Measurements from ENCODE around the gene GSDME.
A peak's percentile ranks its signal among the peaks of the same experiment; 100 is the strongest.
"Not testable (repeated sequence)": the region's sequence is repeated elsewhere in the genome, so short reads cannot be mapped to it uniquely, and the experiment has no call there.

The GSDME gene

DNA sequence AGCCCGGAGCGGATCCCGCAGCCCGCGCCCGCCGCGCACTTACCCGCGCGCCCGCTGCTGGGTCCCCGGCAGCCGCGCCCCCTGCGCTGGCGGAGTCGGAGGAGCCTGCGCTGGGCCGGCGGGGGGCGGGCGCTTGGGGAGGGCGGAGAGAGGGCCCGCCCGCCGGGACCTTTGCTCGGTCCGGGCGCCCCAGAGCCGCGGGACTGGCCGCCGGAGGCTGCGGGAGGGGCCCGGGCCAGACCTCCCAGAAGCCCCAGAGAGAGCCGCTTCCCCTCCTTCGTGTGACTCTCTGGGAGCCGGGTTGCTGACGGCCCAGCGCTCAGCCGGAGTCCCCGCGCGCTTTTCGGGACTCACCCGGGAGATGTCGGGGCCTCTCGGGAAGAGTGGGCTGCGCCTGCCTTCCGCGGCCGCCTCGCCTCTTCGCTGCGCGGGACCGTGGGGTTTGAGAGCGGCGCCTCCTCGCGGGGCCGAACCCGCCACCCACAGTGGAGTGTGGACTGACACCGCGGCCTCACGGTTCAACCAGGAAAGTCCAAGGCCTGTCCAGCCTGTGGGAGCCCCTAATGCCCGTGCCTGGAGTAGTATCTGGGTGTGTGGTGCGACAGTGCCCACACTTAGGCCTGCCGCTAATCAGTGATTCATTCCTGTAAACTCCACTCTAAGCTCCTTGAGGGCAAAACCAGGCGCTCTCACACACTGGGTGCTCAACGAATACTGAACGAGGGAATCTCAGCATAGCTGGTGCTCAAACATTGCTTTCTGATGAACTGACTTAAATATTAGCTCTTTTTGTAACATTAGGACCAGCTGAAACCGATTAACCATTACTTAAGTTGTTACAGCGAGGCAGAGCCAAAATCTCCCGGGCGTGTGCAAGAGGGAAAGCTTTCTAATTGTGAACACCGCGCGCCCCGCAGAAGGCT lies at the start of gene GSDME:
Gene GSDME (minus strand): TSS at position 112 of the 923 bp plus-strand sequence. CDS start 7,690 bp downstream, outside the sequence.
- peak within 1 kb of the TSS; percentile 90 to 98 for H3K4me3 Mint-ChIP-seq
- no peaks in the 10 kb centered on the region for H3K36me3 Mint-ChIP-seq
- ATAC-seq (replicated peaks) (peak; percentile 74 to 79), DNase-seq (peak; percentile 35)
- peaks cover 23 to 53% of the 10 kb centered on the region in 2 donors for H3K27me3 Mint-ChIP-seq
- H3K4me1 Mint-ChIP-seq: peaks cover 20 to 26% of the 10 kb centered on the region in 2 donors
- H3K27ac Mint-ChIP-seq: peak within 1 kb of the TSS; percentile 38
- H3K9me3 Mint-ChIP-seq: no peaks in the 10 kb centered on the region

DNA sequence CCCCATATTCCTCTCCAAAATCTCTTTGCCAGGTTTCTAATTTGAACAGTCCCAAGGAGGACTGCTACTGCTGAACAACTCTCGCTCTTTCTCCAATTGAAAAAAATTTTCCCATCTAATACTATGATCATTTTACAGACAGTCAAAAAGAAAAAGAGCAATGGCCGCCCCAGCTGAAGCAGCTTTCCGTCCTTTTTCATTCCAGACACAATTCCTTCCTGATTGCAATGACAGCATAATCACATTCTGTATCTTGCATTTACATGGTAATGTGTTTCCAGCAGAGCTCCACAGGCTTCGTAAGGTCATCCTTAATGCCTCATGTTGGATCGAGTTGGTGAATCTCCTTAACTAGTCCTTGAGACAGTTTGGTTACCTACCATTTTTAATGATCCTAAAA lies 45.0 kb upstream of the GSDME start:
- no peak overlapping the region for H3K27ac Mint-ChIP-seq
- no peaks in the 10 kb centered on the region for H3K27me3 Mint-ChIP-seq
- no peak overlapping the region for H3K4me3 Mint-ChIP-seq
- no peaks in the 10 kb centered on the region for H3K4me1 Mint-ChIP-seq
- DNase-seq (no peak), ATAC-seq (replicated peaks) (no peak)
- no peaks in the 10 kb centered on the region for H3K9me3 Mint-ChIP-seq
- H3K36me3 Mint-ChIP-seq: peaks cover 38 to 70% of the 10 kb centered on the region in 2 donors

DNA sequence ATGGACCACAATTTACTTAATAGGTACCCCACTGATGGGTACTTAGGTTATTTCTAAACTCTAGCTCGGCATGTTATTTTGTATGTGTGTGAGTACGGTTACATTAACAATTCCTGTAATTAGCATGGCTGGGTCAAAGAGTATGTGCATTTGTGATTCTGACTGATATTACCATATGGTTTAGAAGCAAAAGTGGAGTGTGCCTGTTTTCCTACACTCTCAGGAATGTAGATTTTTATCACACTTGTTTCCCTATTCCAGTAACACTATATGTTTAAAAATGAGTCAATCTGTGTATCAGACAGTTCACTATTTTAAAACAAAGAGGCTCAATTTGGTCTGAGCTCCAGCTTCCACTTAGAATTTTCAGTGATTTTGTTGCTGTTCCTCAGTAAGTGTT lies 44.6 kb upstream of the GSDME start:
- H3K27me3 Mint-ChIP-seq: no peaks in the 10 kb centered on the region
- peaks cover 40 to 73% of the 10 kb centered on the region in 2 donors for H3K36me3 Mint-ChIP-seq
- H3K9me3 Mint-ChIP-seq: no peaks in the 10 kb centered on the region

GRCh38 chr7:24800667-24801066 lies 43.4 kb upstream of the GSDME start:
- H3K9me3 Mint-ChIP-seq: no peaks in the 10 kb centered on the region
- no peak overlapping the region for H3K4me3 Mint-ChIP-seq
- H3K36me3 Mint-ChIP-seq: peaks cover 51 to 72% of the 10 kb centered on the region in 2 donors
- no peak for ATAC-seq (replicated peaks)
- DNase-seq: no peak
- H3K27ac Mint-ChIP-seq: no peak overlapping the region
- no peaks in the 10 kb centered on the region for H3K4me1 Mint-ChIP-seq
- H3K27me3 Mint-ChIP-seq: no peaks in the 10 kb centered on the region

More for the DNA sequence above, 44.6 kb upstream of the GSDME start:
- DNase-seq (no peak), ATAC-seq (replicated peaks) (no peak)
- Mint-ChIP-seq H3K27ac (no peak overlapping the region), H3K4me1 (no peaks in the 10 kb centered on the region), H3K4me3 (no peak overlapping the region)

GRCh38 chr7:24800073-24800472 lies 42.8 kb upstream of the GSDME start:
- Mint-ChIP-seq H3K36me3 (peaks cover 53 to 78% of the 10 kb centered on the region in 2 donors), H3K9me3 (no peaks in the 10 kb centered on the region), H3K4me1 (peaks cover 0 to 2% of the 10 kb centered on the region in 2 donors), H3K27ac (no peak overlapping the region), H3K4me3 (no peak overlapping the region), H3K27me3 (no peaks in the 10 kb centered on the region)
- ATAC-seq (replicated peaks): no peak
- DNase-seq: no peak

DNA sequence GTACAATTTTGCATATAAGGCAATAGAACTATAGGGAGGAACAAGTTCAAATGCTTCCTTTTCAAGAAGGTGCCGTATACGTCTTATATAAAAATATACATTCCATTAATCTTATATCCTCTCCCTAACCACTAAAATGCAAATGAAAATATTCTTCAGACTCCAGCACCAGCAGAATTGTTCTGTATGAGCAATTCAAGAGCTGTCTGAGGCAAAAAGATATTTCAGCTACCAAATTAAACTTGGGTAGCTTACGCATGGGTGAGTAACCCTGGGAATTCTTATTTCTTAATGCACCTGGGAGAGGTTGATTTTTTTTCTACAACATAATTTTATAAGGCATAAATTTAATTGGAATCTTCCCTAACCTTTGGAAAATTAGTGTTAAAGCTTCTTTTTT lies 42.2 kb upstream of the GSDME start:
- H3K36me3 Mint-ChIP-seq: peaks cover 58 to 80% of the 10 kb centered on the region in 2 donors

DNA sequence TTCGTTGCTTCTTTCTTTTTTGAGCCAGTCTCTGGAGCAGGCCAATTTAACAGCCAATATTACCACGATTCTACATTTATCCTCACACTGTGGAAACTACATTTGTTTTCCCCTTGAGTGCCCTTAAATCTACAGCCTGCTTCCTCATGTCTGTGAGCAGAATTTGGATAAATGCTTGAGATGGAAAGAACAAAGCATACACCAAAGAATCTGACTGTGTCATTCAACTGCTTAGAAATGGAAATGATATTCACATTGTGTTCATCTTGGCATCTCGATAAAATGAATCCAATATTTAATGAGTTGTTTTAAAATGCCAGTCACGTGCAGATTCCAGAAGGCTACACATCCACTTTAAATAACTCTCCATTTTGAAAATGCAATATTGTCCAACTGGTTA lies 41.0 kb upstream of the GSDME start:
- no peak for ATAC-seq (replicated peaks)
- no peak for DNase-seq
- Mint-ChIP-seq H3K27ac (no peak overlapping the region), H3K4me1 (peaks cover 9 to 17% of the 10 kb centered on the region in 2 donors), H3K27me3 (no peaks in the 10 kb centered on the region), H3K9me3 (no peaks in the 10 kb centered on the region), H3K36me3 (peaks cover 53 to 69% of the 10 kb centered on the region in 2 donors), H3K4me3 (no peak overlapping the region)

More for the DNA sequence above, 42.2 kb upstream of the GSDME start:
- Mint-ChIP-seq H3K27me3 (no peaks in the 10 kb centered on the region), H3K4me1 (peaks cover 3 to 8% of the 10 kb centered on the region in 2 donors), H3K27ac (no peak overlapping the region), H3K9me3 (no peaks in the 10 kb centered on the region), H3K4me3 (no peak overlapping the region)
- DNase-seq (no peak), ATAC-seq (replicated peaks) (no peak)

DNA sequence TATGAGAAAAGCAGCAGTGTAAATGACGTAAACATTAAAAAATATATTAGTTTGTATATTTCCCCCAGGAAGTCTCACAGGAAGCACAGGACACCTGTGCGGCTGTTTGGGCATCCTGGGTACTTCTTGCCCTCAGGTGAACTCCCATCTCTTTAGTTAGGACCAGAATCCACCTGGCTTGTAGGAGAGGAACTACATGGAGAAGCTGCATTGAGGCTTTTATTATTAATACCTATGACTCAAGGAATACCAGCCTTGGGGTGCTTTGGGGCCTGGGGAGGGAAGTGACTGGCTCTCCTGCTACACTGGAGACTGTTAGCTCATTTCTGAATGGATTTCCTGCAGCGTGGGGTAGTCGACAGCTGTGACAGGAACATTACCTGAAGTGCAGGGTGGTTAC lies 40.0 kb upstream of the GSDME start:
- H3K36me3 Mint-ChIP-seq: peaks cover 47 to 63% of the 10 kb centered on the region in 2 donors
- ATAC-seq (replicated peaks) (no peak), DNase-seq (no peak)
- H3K27ac Mint-ChIP-seq: no peak overlapping the region
- H3K9me3 Mint-ChIP-seq: no peaks in the 10 kb centered on the region
- no peaks in the 10 kb centered on the region for H3K27me3 Mint-ChIP-seq
- no peak overlapping the region for H3K4me3 Mint-ChIP-seq
- peaks cover 11 to 17% of the 10 kb centered on the region in 2 donors for H3K4me1 Mint-ChIP-seq

DNA sequence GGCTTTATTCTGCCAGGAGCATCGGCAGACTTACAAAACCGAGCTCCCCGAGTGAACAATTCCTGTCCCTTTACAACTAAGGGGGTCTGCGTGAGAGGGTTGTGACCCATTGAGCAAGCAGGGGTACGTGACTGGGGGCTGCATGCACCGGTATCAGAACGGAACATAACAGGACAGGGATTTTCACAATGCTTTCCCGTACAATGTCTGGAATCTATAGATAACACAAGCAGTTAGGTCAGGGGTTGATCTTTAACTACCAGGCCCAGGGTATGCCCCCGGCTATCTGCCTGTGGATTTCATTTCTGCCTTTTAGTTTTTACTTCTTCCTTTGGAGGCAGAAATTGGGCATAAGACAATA lies 38.1 kb upstream of the GSDME start:
- ATAC-seq (replicated peaks) (no peak), DNase-seq (no peak)
- Mint-ChIP-seq H3K4me1 (peaks cover 12 to 17% of the 10 kb centered on the region in 2 donors), H3K36me3 (peaks cover 43 to 57% of the 10 kb centered on the region in 2 donors), H3K27ac (no peak overlapping the region), H3K9me3 (no peaks in the 10 kb centered on the region), H3K27me3 (no peaks in the 10 kb centered on the region), H3K4me3 (no peak overlapping the region)

- not testable (repeated sequence) for H3K27ac Mint-ChIP-seq; H3K27me3 Mint-ChIP-seq; DNase-seq; H3K9me3 Mint-ChIP-seq; H3K4me3 Mint-ChIP-seq; ATAC-seq (replicated peaks)
- Mint-ChIP-seq H3K36me3 (peaks cover 42 to 56% of the 10 kb centered on the region in 2 donors), H3K4me1 (peaks cover 12 to 17% of the 10 kb centered on the region in 2 donors)
These were observed 37.6 kb upstream of the GSDME start for GRCh38 chr7:24794751-24795406.

DNA sequence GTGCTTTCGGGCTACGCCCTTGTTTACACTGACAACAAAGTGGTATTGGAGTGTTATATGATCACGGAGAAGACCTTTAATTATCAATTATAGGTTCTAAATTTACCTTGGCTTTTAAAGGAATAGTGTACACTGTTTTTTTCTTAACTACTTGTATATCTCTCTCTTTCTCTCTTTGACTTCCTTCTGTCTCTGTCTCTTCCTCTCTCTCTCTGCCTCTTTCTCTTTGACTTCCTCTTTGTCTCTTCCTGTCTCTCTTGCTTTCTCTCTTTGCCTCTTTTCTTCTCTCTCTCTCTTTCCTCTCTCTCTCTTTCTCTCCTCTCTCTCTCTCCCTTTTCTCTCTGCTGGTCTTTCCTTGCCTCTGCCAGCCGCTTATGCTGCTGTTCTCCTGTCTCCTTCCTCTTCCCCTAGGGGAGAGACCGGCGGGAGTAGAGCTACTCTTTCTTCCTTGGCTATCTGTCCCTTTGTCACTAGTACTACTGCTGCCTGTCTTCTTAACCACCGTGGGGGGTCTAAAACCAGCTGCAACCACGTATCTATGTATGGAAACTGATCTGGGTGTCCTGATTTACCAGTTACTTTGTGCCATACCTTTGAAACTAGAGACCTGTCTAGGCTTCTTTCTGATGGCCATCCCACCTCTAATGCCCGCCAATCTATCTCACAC lies 36.9 kb upstream of the GSDME start:
- DNase-seq: no peak
- Mint-ChIP-seq H3K27me3 (no peaks in the 10 kb centered on the region), H3K36me3 (peaks cover 44 to 57% of the 10 kb centered on the region in 2 donors), H3K4me1 (peaks cover 12 to 17% of the 10 kb centered on the region in 2 donors), H3K9me3 (peaks cover 2 to 6% of the 10 kb centered on the region in 2 donors), H3K27ac (peak overlapping the region; percentile 0), H3K4me3 (no peak overlapping the region)
- no peak for ATAC-seq (replicated peaks)

DNA sequence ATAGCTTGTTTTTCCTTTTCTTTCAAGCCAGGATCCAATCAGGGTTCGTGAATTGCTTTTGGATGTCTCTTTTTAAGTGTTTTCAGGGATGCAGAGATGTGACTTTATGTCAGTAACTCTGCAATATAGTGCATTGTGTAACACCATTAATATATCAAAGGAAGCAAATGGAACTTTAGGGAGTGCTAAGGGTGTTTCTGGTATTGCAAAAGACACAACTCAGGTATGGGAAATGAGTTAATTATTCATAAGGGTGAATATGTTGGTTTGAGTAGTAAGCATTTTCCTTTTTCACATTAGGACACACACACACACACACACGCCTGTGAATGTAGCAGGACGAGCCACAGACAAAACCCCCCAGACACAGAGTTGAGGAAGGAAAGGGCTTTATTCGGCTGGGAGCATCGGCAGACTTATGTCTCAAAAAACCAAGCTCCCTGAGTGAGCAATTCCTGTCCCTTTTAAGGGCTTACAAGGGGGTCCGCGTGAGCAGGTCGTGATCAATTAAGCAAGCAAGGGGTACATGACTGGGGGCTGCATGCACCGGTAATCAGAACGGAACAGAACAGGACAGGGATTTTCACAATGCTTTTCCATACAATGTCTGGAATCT lies 31.8 kb upstream of the GSDME start:
- Mint-ChIP-seq H3K27ac (no peak overlapping the region), H3K36me3 (peaks cover 23 to 25% of the 10 kb centered on the region in 2 donors), H3K4me1 (peaks cover 12% of the 10 kb centered on the region in 2 donors), H3K27me3 (no peaks in the 10 kb centered on the region), H3K4me3 (no peak overlapping the region), H3K9me3 (peaks cover 6 to 7% of the 10 kb centered on the region in 2 donors)
- no peak for DNase-seq
- no peak for ATAC-seq (replicated peaks)

- Mint-ChIP-seq H3K9me3 (peaks cover 12 to 14% of the 10 kb centered on the region in 2 donors), H3K27me3 (no peaks in the 10 kb centered on the region), H3K27ac (no peak overlapping the region), H3K4me1 (peaks cover 10 to 12% of the 10 kb centered on the region in 2 donors), H3K36me3 (peaks cover 32 to 33% of the 10 kb centered on the region in 2 donors), H3K4me3 (no peak overlapping the region)
- no peak for ATAC-seq (replicated peaks)
- DNase-seq: no peak
These were observed 30.8 kb upstream of the GSDME start for GRCh38 chr7:24788075-24788474.

DNA sequence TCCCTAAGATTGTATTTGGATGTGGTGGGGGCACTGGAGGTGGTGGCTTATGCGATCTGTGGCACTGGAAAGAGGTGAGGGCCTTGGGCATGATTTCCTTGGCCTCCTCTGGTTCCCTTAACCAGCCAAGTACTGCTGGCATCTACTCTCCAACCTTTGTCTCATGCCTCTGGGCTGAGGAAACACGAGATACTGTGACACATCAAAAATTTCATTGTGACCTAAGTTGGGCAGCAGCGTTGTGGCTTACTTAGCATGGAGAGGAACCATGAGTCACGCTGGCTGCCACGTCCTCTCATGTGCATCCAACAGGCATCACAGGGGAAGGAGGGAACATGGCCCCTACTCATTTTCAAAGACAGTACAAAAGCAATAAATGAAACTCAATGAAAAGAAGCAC lies 29.7 kb upstream of the GSDME start:
- Mint-ChIP-seq H3K27ac (peak overlapping the region; percentile 25), H3K9me3 (peaks cover 12 to 14% of the 10 kb centered on the region in 2 donors), H3K27me3 (no peaks in the 10 kb centered on the region), H3K4me3 (no peak overlapping the region), H3K36me3 (peaks cover 34 to 36% of the 10 kb centered on the region in 2 donors), H3K4me1 (peaks cover 7 to 12% of the 10 kb centered on the region in 2 donors)
- ATAC-seq (replicated peaks) (peak; percentile 58 to 90), DNase-seq (peak; percentile 8)
